Activated naive CD8-positive, alpha-beta T cell treated with anti-CD3 and anti-CD28 coated beads, Interleukin-2, amount 50 U/mL, for 24 hours (primary cell): ENCODE data around the gene CES2.

Source experiments
- ATAC-seq: fragments of 150-1000 bp; cut with Tn5 transposase; one replicate; pipeline ENCODE4 v1.10.0; 2021
- DNase-seq: peaks from one replicate; pipeline ENCODE4 v3.0.0; 2021
- H3K27ac Mint-ChIP-seq: one replicate; pipeline ENCODE4 v1.8.0; 2021; ENCODE audit warnings: mild to moderate bottlenecking, mixed read lengths
- H3K27me3 Mint-ChIP-seq: one replicate; pipeline ENCODE4 v1.8.0; 2021; ENCODE audit warnings: mixed read lengths
- H3K36me3 Mint-ChIP-seq: one replicate; pipeline ENCODE4 v1.8.0; 2021; ENCODE audit warnings: low read depth, mixed read lengths
- H3K4me1 Mint-ChIP-seq: one replicate; pipeline ENCODE4 v1.8.0; 2021; ENCODE audit warnings: mixed read lengths
- H3K4me3 Mint-ChIP-seq: one replicate; pipeline ENCODE4 v1.8.0; 2021; ENCODE audit warnings: mild to moderate bottlenecking, moderate library complexity, mixed read lengths
- H3K9me3 Mint-ChIP-seq: one replicate; pipeline ENCODE4 v1.8.0; 2021; ENCODE audit warnings: mixed read lengths

CES2 gene

GRCh38 chr16:66920299-66920590, 15.1 kb upstream of the CES2 start:
- Mint-ChIP-seq H3K4me1 (peaks cover under 1% of the 10 kb centered on the region), H3K36me3 (no peaks in the 10 kb centered on the region), H3K9me3 (no peaks in the 10 kb centered on the region), H3K4me3 (no peak overlapping the region), H3K27me3 (peaks cover 26% of the 10 kb centered on the region), H3K27ac (no peak overlapping the region)
- ATAC-seq (no peak), DNase-seq (no peak)

- Mint-ChIP-seq H3K27ac (no peak overlapping the region), H3K9me3 (no peaks in the 10 kb centered on the region), H3K27me3 (peaks cover 34% of the 10 kb centered on the region), H3K4me1 (peaks cover 7% of the 10 kb centered on the region), H3K36me3 (no peaks in the 10 kb centered on the region), H3K4me3 (no peak overlapping the region)
- no peak for ATAC-seq
- no peak for DNase-seq
These were observed 14.2 kb upstream of the CES2 start for GRCh38 chr16:66920924-66921680.

GRCh38 chr16:66921729-66922450, 13.4 kb upstream of the CES2 start:
- DNase-seq (no peak), ATAC-seq (no peak)
- Mint-ChIP-seq H3K4me1 (peaks cover 7% of the 10 kb centered on the region), H3K9me3 (no peaks in the 10 kb centered on the region), H3K4me3 (no peak overlapping the region), H3K27ac (no peak overlapping the region), H3K36me3 (no peaks in the 10 kb centered on the region), H3K27me3 (peaks cover 39% of the 10 kb centered on the region)

- DNase-seq (no peak), ATAC-seq (no peak)
- H3K4me3 Mint-ChIP-seq: no peak overlapping the region
- no peak overlapping the region for H3K27ac Mint-ChIP-seq
- H3K27me3 Mint-ChIP-seq: peaks cover 41% of the 10 kb centered on the region
- H3K4me1 Mint-ChIP-seq: peaks cover 15% of the 10 kb centered on the region
- H3K9me3 Mint-ChIP-seq: no peaks in the 10 kb centered on the region
- H3K36me3 Mint-ChIP-seq: no peaks in the 10 kb centered on the region
These were observed 12.0 kb upstream of the CES2 start for GRCh38 chr16:66923247-66923731.

GRCh38 chr16:66923866-66924265, 11.4 kb upstream of the CES2 start:
- Mint-ChIP-seq H3K36me3 (no peaks in the 10 kb centered on the region), H3K9me3 (no peaks in the 10 kb centered on the region), H3K27me3 (peaks cover 41% of the 10 kb centered on the region), H3K4me3 (no peak overlapping the region), H3K27ac (no peak overlapping the region), H3K4me1 (peaks cover 21% of the 10 kb centered on the region)
- ATAC-seq (no peak), DNase-seq (no peak)

GRCh38 chr16:66924527-66925321, 10.6 kb upstream of the CES2 start:
- Mint-ChIP-seq H3K27me3 (peaks cover 41% of the 10 kb centered on the region), H3K36me3 (no peaks in the 10 kb centered on the region), H3K9me3 (no peaks in the 10 kb centered on the region), H3K4me1 (peaks cover 23% of the 10 kb centered on the region), H3K27ac (no peak overlapping the region), H3K4me3 (peak overlapping the region; percentile 66)
- ATAC-seq: peak; percentile 29
- DNase-seq: peak; percentile 60

- H3K36me3 Mint-ChIP-seq: no peaks in the 10 kb centered on the region
- peak within 1 kb of the TSS; percentile 66 for H3K4me3 Mint-ChIP-seq
- peaks cover 23% of the 10 kb centered on the region for H3K4me1 Mint-ChIP-seq
- no peaks in the 10 kb centered on the region for H3K9me3 Mint-ChIP-seq
- no peak within 1 kb of the TSS for H3K27ac Mint-ChIP-seq
- peaks cover 41% of the 10 kb centered on the region for H3K27me3 Mint-ChIP-seq
- no peak for ATAC-seq
- no peak for DNase-seq
These were observed 9.9 kb upstream of the CES2 start, which contains the start of gene RRAD for GRCh38 chr16:66925322-66925840. Gene RRAD (minus strand): TSS chr16:66925535. CDS start chr16:66925179, 356 bp downstream.

GRCh38 chr16:66926171-66926947, 9.0 kb upstream of the CES2 start:
- H3K27me3 Mint-ChIP-seq: peaks cover 36% of the 10 kb centered on the region

GRCh38 chr16:66926961-66927436, 8.3 kb upstream of the CES2 start:
- DNase-seq (no peak), ATAC-seq (no peak)
- Mint-ChIP-seq H3K4me3 (no peak overlapping the region), H3K9me3 (no peaks in the 10 kb centered on the region), H3K36me3 (peaks cover 2% of the 10 kb centered on the region), H3K27ac (no peak overlapping the region), H3K4me1 (peaks cover 27% of the 10 kb centered on the region), H3K27me3 (peaks cover 34% of the 10 kb centered on the region)

More at GRCh38 chr16:66926171-66926947, 9.0 kb upstream of the CES2 start:
- Mint-ChIP-seq H3K27ac (no peak overlapping the region), H3K9me3 (no peaks in the 10 kb centered on the region), H3K36me3 (no peaks in the 10 kb centered on the region), H3K4me3 (no peak overlapping the region), H3K4me1 (peaks cover 23% of the 10 kb centered on the region)
- ATAC-seq (no peak), DNase-seq (no peak)

GRCh38 chr16:66927918-66928649, 7.2 kb upstream of the CES2 start:
- Mint-ChIP-seq H3K27ac (no peak overlapping the region), H3K9me3 (no peaks in the 10 kb centered on the region), H3K4me1 (peaks cover 38% of the 10 kb centered on the region), H3K4me3 (no peak overlapping the region), H3K27me3 (peaks cover 30% of the 10 kb centered on the region), H3K36me3 (peaks cover 2% of the 10 kb centered on the region)
- ATAC-seq: peak; percentile 40
- DNase-seq: peak; percentile 16

- Mint-ChIP-seq H3K4me1 (peaks cover 45% of the 10 kb centered on the region), H3K27ac (no peak overlapping the region), H3K36me3 (peaks cover 9% of the 10 kb centered on the region), H3K4me3 (no peak overlapping the region), H3K9me3 (no peaks in the 10 kb centered on the region), H3K27me3 (peaks cover 23% of the 10 kb centered on the region)
- DNase-seq: peak; percentile 59
- ATAC-seq: peak; percentile 65
These were observed 6.5 kb upstream of the CES2 start for GRCh38 chr16:66928702-66929388.

- Mint-ChIP-seq H3K27ac (no peak overlapping the region), H3K27me3 (peaks cover 15% of the 10 kb centered on the region), H3K4me1 (peaks cover 51% of the 10 kb centered on the region), H3K4me3 (no peak overlapping the region), H3K9me3 (no peaks in the 10 kb centered on the region), H3K36me3 (peaks cover 12% of the 10 kb centered on the region)
- ATAC-seq (no peak), DNase-seq (no peak)
These were observed 5.1 kb upstream of the CES2 start for GRCh38 chr16:66930189-66930588.

GRCh38 chr16:66931665-66932064, 3.7 kb upstream of the CES2 start:
- Mint-ChIP-seq H3K27ac (no peak overlapping the region), H3K4me1 (peaks cover 59% of the 10 kb centered on the region), H3K27me3 (peaks cover 2% of the 10 kb centered on the region), H3K36me3 (peaks cover 12% of the 10 kb centered on the region), H3K4me3 (no peak overlapping the region), H3K9me3 (no peaks in the 10 kb centered on the region)
- DNase-seq: no peak
- ATAC-seq: no peak
